ENCODE data around the gene AMMECR1L.
"Not testable (repeated sequence)": the region's sequence is repeated elsewhere in the genome, so short reads cannot be mapped to it uniquely, and the experiment has no call there.

Gene AMMECR1L

DNA sequence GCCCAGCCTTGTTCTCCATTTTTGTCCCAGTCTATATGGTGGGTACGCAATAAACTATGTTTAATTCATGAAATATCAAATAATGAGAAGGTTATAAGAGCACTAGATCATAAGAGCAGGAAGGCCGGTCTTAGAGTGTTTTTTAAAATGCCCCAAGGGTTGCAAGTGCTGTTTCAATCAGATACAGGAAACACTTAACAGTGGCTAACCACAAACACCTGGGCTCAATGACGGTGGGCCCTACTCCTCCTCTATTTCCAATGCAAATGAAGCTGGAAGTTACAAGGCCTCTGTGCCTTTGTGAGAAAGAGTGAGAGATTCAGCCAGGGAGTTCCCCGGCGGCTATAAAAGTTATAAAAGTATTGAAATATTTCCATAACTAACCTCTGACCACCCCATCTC, 55.9 kb downstream of the AMMECR1L start:
- DNase-seq: peak; percentile 40

DNA sequence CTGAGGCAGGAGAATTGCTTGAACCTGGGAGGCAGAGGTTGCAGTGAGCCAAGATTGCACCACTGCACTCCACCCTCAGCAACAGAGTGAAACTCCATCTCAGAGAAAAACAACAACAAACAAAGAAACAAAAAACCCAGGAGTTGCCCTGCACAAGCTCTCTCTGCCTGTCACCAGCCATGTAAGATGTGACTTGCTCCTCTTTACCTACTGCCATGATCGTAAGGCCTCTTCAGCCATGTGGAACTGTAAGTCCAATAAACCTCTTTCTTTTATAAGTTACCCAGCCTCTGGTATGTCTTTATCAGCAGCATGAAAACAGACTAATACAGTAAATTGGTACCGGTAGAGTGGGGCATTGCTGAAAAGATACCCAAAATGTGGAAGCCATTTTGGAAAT, 59.0 kb downstream of the AMMECR1L start:
- not testable (repeated sequence) for DNase-seq

DNA sequence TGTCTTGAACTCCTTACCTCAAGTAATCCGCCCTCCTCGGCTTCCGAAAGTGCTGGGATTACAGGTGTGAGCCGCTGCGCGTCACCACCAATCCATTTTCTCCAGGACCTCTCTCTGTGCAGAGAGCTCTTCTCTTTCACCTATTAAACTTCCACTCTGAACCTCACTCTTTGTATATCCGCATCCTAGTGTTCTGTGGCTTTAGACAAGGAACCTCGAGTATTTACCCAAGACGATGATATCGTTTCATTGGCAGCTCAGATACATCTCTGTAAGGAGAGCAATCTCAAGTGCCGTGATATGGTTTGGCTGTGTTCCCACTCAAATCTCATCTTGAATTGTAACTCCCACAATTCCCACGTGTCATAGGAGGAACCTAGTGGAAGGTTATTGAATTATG, 59.7 kb downstream of the AMMECR1L start:
- no peak for DNase-seq

DNA sequence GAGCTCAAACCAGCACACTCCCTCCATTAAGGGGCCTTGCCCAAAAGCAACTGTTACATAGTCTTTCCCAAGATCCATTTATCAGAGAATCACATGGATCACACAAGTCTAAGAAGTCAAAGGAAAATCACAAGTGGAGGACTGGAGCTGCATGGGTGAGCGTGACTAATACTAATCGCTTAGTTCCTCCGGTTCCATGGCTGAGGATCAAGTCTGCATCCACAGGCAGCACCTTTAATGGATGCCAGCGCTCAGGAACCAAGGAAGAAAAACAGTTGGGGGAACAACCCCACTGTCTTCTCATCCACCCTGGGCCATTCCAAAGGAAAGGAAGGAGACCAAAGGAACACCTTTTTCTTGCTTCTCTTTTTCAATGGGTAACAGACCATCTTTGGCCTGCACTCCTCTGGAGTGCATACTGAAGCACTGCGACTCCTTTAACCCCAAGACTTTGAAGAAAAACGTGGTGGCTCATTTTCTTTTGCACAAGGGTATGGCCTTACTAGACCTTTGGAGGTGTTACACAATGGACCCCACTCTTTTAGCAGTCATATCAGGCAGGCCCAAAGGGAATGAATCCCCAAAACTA, 65.6 kb downstream of the AMMECR1L start:
- DNase-seq: no peak

DNA sequence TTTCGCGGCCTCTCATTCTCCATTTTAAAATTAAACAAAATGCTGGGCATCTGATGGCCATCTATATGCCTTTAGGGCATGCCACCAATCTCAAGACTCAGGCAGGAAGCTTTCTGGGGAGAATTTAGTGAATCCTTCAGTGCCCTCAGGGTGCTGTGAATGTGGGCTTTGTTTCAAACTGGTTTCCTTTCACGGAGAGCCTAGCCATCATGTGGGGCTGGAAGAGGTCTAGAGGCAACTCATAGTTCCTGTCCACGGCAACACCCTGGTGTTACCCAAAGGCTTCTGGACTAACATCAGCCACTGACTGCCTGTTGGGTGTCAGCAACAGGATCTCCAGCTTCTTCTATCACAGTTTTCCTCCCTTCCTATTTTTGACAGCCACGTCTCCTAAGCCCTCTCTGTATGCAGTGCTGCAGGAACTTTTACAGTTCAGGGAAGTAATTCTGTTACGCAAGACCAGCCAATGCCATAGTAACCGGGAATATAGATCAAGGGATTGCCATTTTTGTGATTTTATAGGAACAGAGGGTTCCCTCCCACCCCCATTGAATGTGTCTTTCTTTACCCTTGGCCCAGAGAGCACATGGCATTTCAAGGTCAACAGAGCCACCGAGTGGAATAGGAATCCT, 66.8 kb downstream of the AMMECR1L start:
- no peak for DNase-seq

DNA sequence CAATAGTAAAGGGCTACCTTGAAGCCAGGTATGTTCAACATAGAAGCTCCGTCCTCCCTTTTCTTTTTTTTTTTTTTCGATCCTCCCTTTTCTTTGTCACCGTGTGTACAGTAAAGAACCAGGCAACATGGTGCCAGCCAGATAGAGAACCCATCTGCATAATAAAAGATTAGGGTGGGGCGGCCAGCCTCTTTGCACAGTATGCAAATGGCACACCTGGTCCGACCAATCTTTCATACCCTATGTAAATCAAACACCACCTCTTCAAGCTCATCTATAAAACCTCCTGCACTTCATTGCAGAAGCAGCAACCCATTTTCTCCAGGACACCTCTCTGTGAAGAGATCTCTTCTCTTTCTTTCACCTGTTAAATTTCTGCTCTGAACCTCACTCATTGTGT, 67.5 kb downstream of the AMMECR1L start:
- DNase-seq: no peak

DNA sequence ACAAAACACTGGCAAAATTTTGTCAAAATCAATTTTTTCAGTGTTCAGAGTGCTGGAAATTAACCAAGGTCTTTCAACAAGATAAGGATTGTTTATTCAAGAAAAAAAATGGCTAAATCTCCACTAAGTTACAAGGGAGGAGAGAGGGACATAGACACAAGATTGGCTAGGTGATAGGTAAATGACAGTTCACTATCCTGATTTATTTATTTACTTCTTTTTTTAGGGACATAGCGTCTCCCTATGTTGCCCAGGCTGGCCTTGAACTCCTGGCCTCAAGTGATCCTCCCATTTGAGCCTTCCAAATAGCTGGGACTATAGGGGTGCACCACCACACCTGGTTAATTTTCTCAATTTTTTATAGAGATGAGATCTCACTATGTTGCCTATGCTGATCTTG, 71.1 kb downstream of the AMMECR1L start:
- no peak for DNase-seq

DNA sequence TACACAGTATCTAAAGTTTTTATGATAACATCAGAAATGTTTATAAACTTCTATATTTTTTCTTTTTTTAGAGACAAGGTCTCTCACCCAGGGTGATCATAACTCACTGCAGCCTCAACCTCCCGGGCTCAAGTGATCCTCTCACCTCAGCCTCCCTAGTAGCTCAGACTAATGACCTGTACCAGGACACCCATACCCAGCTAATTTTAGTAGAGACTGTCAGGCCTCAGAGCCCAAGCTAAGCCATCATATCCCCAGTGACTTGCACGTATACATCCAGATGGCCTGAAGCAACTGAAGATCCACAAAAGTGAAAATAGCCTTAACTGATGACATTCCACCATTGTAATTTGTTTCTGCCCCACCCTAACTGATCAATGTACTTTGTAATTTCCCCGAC, 73.3 kb downstream of the AMMECR1L start:
- DNase-seq: not testable (repeated sequence)
